Fibroblast of lung (primary cell): Measurements from ENCODE around the gene KAT8. TPM values are rescaled to one million over a fixed set of nuclear protein-coding genes. Genes with fewer than 3 reads are reported as not detected.
"Not testable (repeated sequence)": the region's sequence is repeated elsewhere in the genome, so short reads cannot be mapped to it uniquely, and the experiment has no call there.

Experiments
- DNase-seq, 2 donors: peaks; one replicate each; pipeline versions ENCODE4 v3.0.0 to v3.0.0-alpha.2; 2010; ENCODE audit warnings: low read depth in 2 of 2
- H2AFZ ChIP-seq: 2 replicates; pipeline ENCODE4 v1.5.1; 2012; ENCODE audit warnings: low read length, control low read depth, inconsistent platforms
- H3K27ac ChIP-seq: 2 replicates; pipeline ENCODE4 v1.5.1; 2011; ENCODE audit warnings: low read length, control low read depth; ENCODE audit not compliant: insufficient read depth
- H3K27me3 ChIP-seq: 2 replicates; pipeline ENCODE4 v1.5.1; 2011; ENCODE audit warnings: mild to moderate bottlenecking, low read length; ENCODE audit not compliant: control insufficient read depth, insufficient read depth
- H3K36me3 ChIP-seq: 2 replicates; pipeline ENCODE4 v1.5.1; 2011; ENCODE audit warnings: low read length; ENCODE audit not compliant: control insufficient read depth, insufficient read depth
- H3K4me1 ChIP-seq: 2 replicates; pipeline ENCODE4 v1.5.1; 2011; ENCODE audit warnings: low read length; ENCODE audit not compliant: control insufficient read depth, insufficient read depth; ENCODE audit errors: extremely low read depth
- H3K4me2 ChIP-seq: 2 replicates; pipeline ENCODE4 v1.5.1; 2011; ENCODE audit warnings: low read length, control low read depth; ENCODE audit not compliant: insufficient read depth; ENCODE audit errors: extremely low read depth
- H3K4me3 ChIP-seq, 4 experiments: fragments of 200-600 bp in 1 of 4; sonication (generic) in 1 of 4; replicated peaks in 1 of 4; 2 replicates each; pipeline ENCODE4 v1.5.1; 2011 to 2016; ENCODE audit warnings: low read length in 4 of 4, low read depth in 3 of 4, mild to moderate bottlenecking in 3 of 4, control low read depth in 2 of 4, inconsistent platforms in 1 of 4, mixed read lengths in 1 of 4; ENCODE audit not compliant: insufficient read depth in 1 of 4; ENCODE audit errors: control extremely low read depth in 1 of 4
- H3K79me2 ChIP-seq: 2 replicates; pipeline ENCODE4 v1.5.1; 2012; ENCODE audit warnings: mild to moderate bottlenecking, low read length, inconsistent platforms; ENCODE audit not compliant: control insufficient read depth, insufficient read depth
- H3K9ac ChIP-seq: 2 replicates; pipeline ENCODE4 v1.5.1; 2011; ENCODE audit warnings: mild to moderate bottlenecking, low read length, control low read depth; ENCODE audit not compliant: insufficient read depth
- H3K9me3 ChIP-seq: 2 replicates; pipeline ENCODE4 v1.5.1; 2012; ENCODE audit warnings: low read depth, low read length; ENCODE audit not compliant: control insufficient read depth, insufficient read depth
- H4K20me1 ChIP-seq: 2 replicates; pipeline ENCODE4 v1.5.1; 2011; ENCODE audit warnings: low read length; ENCODE audit not compliant: control insufficient read depth, insufficient read depth; ENCODE audit errors: extremely low read depth
- CTCF ChIP-seq, 2 donors: IDR thresholded peaks in 1 of 2; conservative IDR thresholded peaks in 1 of 2; 1 replicate in 1 of 2; 2 replicates in 1 of 2; pipeline ENCODE4 v1.5.1; 2011 to 2012; ENCODE audit warnings: low read length in 2 of 2, control low read depth in 1 of 2, inconsistent platforms in 1 of 2, low read depth in 1 of 2, mild to moderate bottlenecking in 1 of 2
- EZH2 ChIP-seq: IDR thresholded peaks from 2 replicates; pipeline ENCODE4 v1.5.1; 2012; ENCODE audit warnings: low read length, control low read depth, mild to moderate bottlenecking; ENCODE audit errors: missing control alignments
- polyA plus RNA-seq, 2 donors: library from polyadenylated mRNA; depleted of rRNA in 1 of 2; stranded (reverse) in 1 of 2; unstranded in 1 of 2; fragments of >200 nt; gene quantifications; 2 replicates each; pipeline ENCODE4 v1.2.1, GENCODE V29; 2011 to 2012; ENCODE audit warnings: missing spikeins in 1 of 2
- total RNA-seq: library from RNA; depleted of rRNA; stranded (reverse); fragments of >200 nt; gene quantifications from 2 replicates; pipeline ENCODE4 v1.2.1, GENCODE V29; 2014

The KAT8 gene
- total and polyA plus RNA-seq, 2 donors (not counting 1 experiment from before 2014, with no cell fraction given): 23.9 to 30.4 TPM

GRCh38 chr16:31148896-31149295 lies 31.4 kb downstream of the KAT8 start:
- H4K20me1 ChIP-seq: no peaks in the 10 kb centered on the region
- no peak overlapping the region for H3K27ac ChIP-seq
- peaks cover 27% of the 10 kb centered on the region for H3K27me3 ChIP-seq
- H3K79me2 ChIP-seq: no peaks in the 10 kb centered on the region
- no peaks in the 10 kb centered on the region for H3K9me3 ChIP-seq
- H3K4me1 ChIP-seq: no peaks in the 10 kb centered on the region
- no peak overlapping the region for H3K9ac ChIP-seq
- no peaks in the 10 kb centered on the region for H3K36me3 ChIP-seq
- DNase-seq: no peak
- no peak for TF ChIP-seq EZH2
- TF ChIP-seq CTCF (conservative IDR thresholded peaks at IDR 0.05 in 1 of 2, IDR thresholded peaks at IDR 0.05 in 1 of 2; ENCODE audit: low read depth in 1 of 2, low read length in 2 of 2): no peak
- H3K4me2 ChIP-seq: no peak overlapping the region
- no peak overlapping the region for H3K4me3 ChIP-seq
- no peak overlapping the region for H2AFZ ChIP-seq

- no peaks in the 10 kb centered on the region for H3K4me1 ChIP-seq
- no peaks in the 10 kb centered on the region for H4K20me1 ChIP-seq
- no peak overlapping the region for H3K9ac ChIP-seq
- no peak overlapping the region for H3K4me2 ChIP-seq
- no peak for DNase-seq
- H2AFZ ChIP-seq: no peak overlapping the region
- H3K27ac ChIP-seq: no peak overlapping the region
- no peak for TF ChIP-seq EZH2
- TF ChIP-seq CTCF (conservative IDR thresholded peaks at IDR 0.05 in 1 of 2, IDR thresholded peaks at IDR 0.05 in 1 of 2; ENCODE audit: low read depth in 1 of 2, low read length in 2 of 2): no peak
- H3K27me3 ChIP-seq: peaks cover 27% of the 10 kb centered on the region
- no peak overlapping the region for H3K4me3 ChIP-seq
- no peaks in the 10 kb centered on the region for H3K79me2 ChIP-seq
- H3K36me3 ChIP-seq: no peaks in the 10 kb centered on the region
- H3K9me3 ChIP-seq: no peaks in the 10 kb centered on the region
Observed at GRCh38 chr16:31149332-31149731, 31.9 kb downstream of the KAT8 start.

- Histone ChIP-seq H3K27me3 (peaks cover 27% of the 10 kb centered on the region), H3K27ac (no peak within 1 kb of the TSS)
- no peak for TF ChIP-seq EZH2
Observed at GRCh38 chr16:31149894-31150890, 32.7 kb downstream of the KAT8 start, which contains the start of gene PRSS36. Gene PRSS36, minus strand, starts transcription at chr16:31150066. Its CDS starts 31 bp downstream, at chr16:31150035.

DNA sequence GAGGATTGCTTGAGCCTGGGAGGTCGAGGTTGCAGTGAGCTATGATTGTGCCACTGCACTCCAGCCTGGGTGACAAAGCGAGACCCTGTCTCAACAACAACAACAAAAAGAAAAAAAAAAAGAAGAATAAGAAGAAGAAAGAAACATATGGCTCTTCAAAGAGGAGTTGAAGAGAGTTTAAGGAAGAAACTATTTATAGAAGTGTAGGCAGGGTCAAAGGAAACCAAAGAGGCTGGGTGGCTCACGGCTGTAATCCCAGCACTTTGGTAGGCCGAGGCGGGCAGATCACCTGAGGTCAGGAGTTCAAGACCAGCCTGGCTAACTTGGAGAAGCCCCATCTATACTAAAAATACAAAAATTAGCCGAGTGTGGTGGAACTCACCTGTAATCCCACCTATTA lies 33.5 kb downstream of the KAT8 start:
- not testable (repeated sequence) for H3K36me3 ChIP-seq, H3K4me1 ChIP-seq, H2AFZ ChIP-seq, H3K27ac ChIP-seq, H3K79me2 ChIP-seq, DNase-seq, H3K4me2 ChIP-seq, H3K4me3 ChIP-seq, H3K9ac ChIP-seq, H4K20me1 ChIP-seq, H3K9me3 ChIP-seq
- H3K27me3 ChIP-seq: peaks cover 23% of the 10 kb centered on the region

More at GRCh38 chr16:31149894-31150890, 32.7 kb downstream of the KAT8 start, which contains the start of gene PRSS36:
- DNase-seq: no peak
- no peaks in the 10 kb centered on the region for H3K9me3 ChIP-seq
- H3K4me2 ChIP-seq: no peak within 1 kb of the TSS
- H3K4me3 ChIP-seq: no peak within 1 kb of the TSS
- no peaks in the 10 kb centered on the region for H3K4me1 ChIP-seq
- H2AFZ ChIP-seq: no peak within 1 kb of the TSS
- H3K36me3 ChIP-seq: no peaks in the 10 kb centered on the region
- H3K9ac ChIP-seq: no peak within 1 kb of the TSS
- no peaks in the 10 kb centered on the region for H3K79me2 ChIP-seq
- no peaks in the 10 kb centered on the region for H4K20me1 ChIP-seq
